GM18517 (cell line): ENCODE data around the gene RAVER1.

ENCODE experiments used
- ATAC-seq: cut with Tn5 transposase; IDR thresholded peaks from one replicate; pipeline ENCODE4 v1.9.1; 2021; ENCODE audit warnings: mild to moderate bottlenecking, moderate library complexity; ENCODE audit not compliant: unreplicated experiment

RAVER1 gene

DNA sequence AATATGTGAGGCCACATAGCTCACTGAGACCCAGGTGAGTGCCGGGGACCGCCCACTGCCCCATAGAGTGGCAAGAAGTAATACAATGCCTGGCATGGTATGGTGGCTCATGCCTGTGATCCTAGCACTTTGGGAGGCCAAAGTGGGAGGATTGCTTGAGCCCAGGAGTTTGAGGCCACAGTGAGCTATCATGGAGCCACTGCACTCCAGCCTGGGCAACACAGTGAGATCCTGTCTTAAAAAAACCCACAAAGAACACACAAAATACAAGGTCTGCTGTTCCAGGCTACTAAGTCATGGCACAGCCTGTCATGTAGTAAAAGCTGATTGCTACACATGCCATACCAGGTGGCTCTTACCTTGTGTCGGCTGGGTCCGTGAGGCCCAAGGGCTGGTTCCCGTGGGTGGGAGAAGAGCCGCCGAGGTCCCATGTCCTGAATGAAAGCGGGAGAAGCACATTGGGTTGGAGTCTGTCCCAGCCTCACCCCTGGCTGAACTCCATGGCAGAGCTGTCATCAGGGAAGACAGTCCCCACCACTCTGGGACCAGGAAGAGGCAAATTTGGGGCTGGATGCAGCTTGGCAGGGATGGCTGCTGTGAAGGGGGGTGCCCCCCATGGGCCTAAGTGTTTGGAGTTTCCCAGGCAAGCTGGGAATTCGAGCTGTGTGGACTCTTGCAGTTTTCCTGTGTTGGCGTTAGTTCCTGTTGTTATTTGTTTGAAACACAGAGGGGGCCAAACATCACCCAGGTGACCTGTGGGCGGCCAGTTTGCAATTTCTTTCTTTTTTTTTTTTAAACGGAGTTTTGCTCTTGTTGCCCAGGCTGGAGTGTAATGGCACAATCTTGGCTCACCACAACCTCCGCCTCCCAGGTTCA lies 14.3 kb downstream of the RAVER1 start:
- no peak for ATAC-seq

- ATAC-seq = no peak
These were observed 15.4 kb downstream of the RAVER1 start for GRCh38 chr19:10317857-10318462.

GRCh38 chr19:10317045-10317856 lies 16.1 kb downstream of the RAVER1 start:
- ATAC-seq = no peak

- ATAC-seq = no peak
These were observed 16.9 kb downstream of the RAVER1 start for GRCh38 chr19:10316229-10317044.

- no peak for ATAC-seq
These were observed 17.8 kb downstream of the RAVER1 start, which contains the start of gene FDX2 for GRCh38 chr19:10315335-10316214. TSS of gene FDX2 (minus strand) at chr19:10316015. CDS start at chr19:10315996, 19 bp downstream.

DNA sequence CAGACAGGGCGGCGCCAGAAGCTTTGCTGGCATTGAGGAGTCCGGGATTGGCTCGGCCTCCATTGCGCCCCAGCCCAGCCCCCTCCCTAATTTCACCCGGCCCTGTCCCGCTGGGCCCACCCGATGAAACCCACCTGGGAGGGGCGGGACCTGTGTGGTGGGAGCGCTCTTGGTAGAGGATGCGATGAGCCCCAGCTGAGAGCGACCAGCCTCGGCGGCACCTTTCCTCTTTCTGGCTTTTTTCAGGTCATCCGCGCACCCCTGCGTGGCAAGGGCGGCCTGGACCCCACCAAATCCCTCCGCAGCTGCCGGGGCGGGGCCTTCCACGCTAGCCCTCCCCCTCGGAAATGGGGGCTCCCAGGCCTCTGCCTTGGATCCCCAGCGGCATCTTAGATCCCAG lies 23.9 kb downstream of the RAVER1 start, which contains the start of gene ZGLP1:
Gene ZGLP1, minus strand, starts transcription at position 393 of the 400 bp plus-strand sequence.
- no peak for ATAC-seq

GRCh38 chr19:10306327-10306726 lies 27.0 kb downstream of the RAVER1 start:
- no peak for ATAC-seq

DNA sequence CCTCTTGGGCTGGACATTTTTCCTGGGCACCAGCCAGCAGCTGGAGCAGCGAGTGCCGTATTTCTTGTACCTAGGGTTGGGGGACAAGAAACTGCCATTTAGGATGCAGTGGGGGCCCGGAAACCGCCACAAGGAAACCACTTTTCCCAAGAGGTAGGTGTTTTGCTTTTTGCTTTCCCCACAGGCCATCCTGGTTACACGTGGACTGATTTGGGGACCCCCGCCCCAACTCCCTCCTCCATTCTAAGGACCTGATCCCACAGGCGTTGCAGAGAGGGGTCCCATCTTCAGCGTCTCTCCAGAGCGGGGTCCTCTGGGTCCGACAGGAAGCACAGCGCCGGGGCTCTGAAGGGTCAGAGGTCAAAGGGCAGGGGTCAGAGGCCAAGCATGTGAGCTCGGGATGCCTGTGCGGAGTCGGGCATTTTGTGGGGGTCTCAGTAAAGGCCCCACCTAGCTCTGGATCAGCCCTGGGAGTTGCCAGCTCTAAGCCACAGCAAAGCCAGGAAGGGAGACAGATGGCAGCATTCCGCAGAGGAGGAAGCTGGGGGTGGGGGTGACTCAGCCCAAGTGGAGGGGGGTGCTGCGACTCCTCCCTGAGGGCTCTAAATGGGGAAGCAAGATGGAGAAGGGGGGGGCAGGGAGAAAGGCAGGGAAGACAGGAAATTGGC lies 28.1 kb downstream of the RAVER1 start:
- no peak for ATAC-seq

DNA sequence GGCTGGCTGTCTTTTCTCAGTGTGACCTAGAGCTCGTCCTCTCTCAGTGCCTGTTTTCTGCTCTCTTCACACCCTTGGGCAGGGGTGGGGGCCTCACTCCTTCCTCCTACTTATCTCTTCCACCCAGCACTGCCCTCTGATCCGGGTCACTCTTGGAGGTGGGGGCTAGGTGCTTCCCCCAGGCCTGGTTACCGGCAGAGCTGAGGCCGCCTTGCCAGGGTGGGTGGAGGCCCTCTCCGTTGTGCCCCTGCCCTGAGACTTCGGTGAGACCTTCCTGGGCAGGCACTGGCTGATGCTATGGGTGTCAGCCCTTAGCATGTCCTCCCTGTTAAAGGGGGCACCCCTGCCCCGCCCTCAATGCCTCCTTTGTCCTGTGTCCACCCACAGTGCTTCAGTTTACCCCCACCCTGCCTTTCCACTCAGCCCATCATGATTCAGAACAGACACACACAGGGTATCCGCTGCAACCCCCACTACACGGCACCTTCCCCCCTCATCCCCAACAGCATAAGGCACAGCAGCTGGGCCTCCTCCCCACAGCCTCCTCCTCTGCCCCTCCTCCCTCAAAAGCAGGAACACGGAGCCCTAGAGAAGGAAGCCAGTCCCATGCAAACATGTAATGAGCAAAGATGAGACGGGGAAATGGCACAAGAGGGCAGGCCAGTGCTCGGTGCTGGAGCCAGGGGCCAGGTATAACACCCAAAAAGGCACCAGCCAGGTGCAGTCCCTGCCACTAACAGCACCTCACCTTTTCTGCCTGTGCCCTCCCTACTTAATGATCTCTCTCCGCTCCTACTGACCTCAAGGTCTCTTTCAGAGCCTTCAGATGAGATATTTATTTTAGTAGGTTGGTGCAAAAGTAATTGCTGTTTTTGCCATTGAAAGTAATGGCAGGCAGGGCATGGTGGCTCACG lies 33.5 kb downstream of the RAVER1 start:
- ATAC-seq = no peak

DNA sequence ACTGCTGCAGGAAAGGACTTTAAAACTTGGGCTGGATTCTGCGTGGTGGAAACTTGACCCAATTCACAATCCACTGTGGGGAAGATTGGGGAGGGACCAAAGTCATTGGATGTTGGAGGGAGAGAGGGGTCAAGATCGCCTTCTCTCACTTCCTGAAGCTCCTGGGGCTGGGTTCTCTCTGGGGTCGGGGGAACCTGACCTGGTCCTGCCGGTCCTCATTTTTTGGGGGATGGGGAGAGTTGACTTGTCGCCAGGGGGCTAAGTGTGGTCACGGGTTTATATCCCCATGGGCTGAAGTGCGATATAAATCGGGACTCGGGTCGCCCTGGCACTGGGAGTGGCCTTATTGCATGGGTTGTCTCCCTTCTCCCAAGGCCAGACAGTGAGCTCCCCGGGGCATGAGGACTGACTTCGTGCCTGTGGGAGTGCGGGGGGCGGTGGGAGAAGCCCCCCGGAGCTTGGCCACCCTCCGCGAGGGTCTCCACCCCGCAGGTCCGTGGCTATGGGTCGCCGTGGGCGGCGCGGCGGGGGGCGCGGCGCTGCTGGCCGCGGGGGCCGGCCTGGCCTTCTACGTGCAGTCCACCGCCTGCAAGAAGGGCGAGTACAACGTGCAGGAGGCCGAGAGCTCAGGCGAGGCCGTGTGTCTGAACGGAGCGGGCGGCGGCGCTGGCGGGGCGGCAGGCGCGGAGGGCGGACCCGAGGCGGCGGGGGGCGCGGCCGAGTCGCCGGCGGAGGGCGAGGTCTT lies 37.3 kb downstream of the RAVER1 start:
- ATAC-seq = no peak

GRCh38 chr19:10295305-10295846 lies 38.0 kb downstream of the RAVER1 start:
- no peak for ATAC-seq

DNA sequence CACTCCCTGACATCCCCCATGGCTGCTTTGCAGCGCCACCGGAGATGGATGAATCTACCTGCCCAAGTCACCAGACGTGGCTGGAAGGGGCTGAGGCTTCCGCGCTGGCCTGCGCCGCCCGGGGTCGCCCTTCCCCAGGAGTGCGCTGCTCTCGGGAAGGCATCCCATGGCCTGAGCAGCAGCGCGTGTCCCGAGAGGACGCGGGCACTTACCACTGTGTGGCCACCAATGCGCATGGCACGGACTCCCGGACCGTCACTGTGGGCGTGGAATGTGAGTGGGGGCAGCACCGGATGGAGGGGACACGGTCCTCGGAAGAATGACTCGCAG lies 39.0 kb downstream of the RAVER1 start:
- ATAC-seq = no peak

- ATAC-seq = no peak
These were observed 39.5 kb downstream of the RAVER1 start for GRCh38 chr19:10293637-10294367.

DNA sequence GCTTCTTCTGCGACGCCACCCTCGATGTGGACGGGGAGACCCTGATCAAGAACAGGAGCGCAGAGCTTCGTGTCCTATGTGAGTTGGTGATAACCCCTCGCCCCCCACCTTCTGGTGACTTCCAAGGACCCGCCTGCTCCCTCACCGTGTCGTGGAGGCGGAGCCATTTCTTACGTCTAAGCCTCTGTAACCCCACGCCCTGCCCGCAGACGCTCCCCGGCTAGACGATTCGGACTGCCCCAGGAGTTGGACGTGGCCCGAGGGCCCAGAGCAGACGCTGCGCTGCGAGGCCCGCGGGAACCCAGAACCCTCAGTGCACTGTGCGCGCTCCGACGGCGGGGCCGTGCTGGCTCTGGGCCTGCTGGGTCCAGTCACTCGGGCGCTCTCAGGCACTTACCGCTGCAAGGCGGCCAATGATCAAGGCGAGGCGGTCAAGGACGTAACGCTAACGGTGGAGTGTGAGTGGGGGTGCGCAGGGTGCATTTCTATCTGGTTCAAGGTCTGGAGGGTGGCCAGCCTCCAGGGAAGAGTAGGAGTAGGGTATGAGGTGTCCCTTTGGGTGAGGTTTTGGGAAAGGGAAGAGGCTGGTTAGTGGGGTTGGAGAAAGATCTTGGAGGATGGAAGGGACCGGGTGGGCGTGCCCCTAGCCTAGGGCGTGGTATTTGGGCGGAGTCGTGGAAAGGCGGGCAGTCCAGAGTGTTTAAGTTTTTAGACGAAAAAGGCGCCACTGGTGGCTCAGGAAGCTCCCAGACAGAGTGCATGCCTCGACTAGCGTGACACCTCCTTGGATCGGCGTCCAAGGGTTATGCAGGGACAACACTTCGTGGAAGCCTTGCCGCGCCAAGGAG lies 40.3 kb downstream of the RAVER1 start:
- ATAC-seq = no peak

GRCh38 chr19:10292206-10292788 lies 41.0 kb downstream of the RAVER1 start:
- peak; percentile 39 for ATAC-seq
